Hepatocyte (in vitro differentiated cells): ENCODE data around the gene B4GALT5. TPM values are rescaled to one million over a fixed set of nuclear protein-coding genes. Genes with fewer than 3 reads are reported as not detected.
"Not testable (repeated sequence)": the region's sequence is repeated elsewhere in the genome, so short reads cannot be mapped to it uniquely, and the experiment has no call there.

Experiments used
- DNase-seq: peaks from one replicate; pipeline ENCODE4 v3.0.0-alpha.2; 2016; ENCODE audit warnings: low spot score
- H2AFZ ChIP-seq: fragments of 200-600 bp; sonication (generic); 2 replicates; pipeline ENCODE4 v1.6.0; 2016; ENCODE audit warnings: antibody characterized with exemption, mild to moderate bottlenecking
- H3K27ac ChIP-seq: fragments of 200-600 bp; sonication (generic); 2 replicates; pipeline ENCODE4 v1.5.1; 2016; ENCODE audit warnings: mild to moderate bottlenecking
- H3K27me3 ChIP-seq: fragments of 200-600 bp; sonication (generic); 2 replicates; pipeline ENCODE4 v1.6.1; 2016
- H3K36me3 ChIP-seq: fragments of 200-600 bp; sonication (generic); replicated peaks from 2 replicates; pipeline ENCODE4 v1.5.1; 2016; ENCODE audit warnings: low read depth; ENCODE audit not compliant: insufficient read depth
- H3K4me1 ChIP-seq: fragments of 200-600 bp; sonication (generic); 2 replicates; pipeline ENCODE4 v1.5.1; 2016; ENCODE audit warnings: mild to moderate bottlenecking, moderate library complexity; ENCODE audit not compliant: insufficient read depth
- H3K4me2 ChIP-seq: fragments of 200-600 bp; sonication (generic); 2 replicates; pipeline ENCODE4 v1.6.0; 2016
- H3K4me3 ChIP-seq: fragments of 200-600 bp; sonication (generic); 2 replicates; pipeline ENCODE4 v1.5.1; 2016; ENCODE audit warnings: mild to moderate bottlenecking
- H3K79me2 ChIP-seq: fragments of 200-600 bp; sonication (generic); 2 replicates; pipeline ENCODE4 v1.6.0; 2017; ENCODE audit warnings: mild to moderate bottlenecking
- H3K9me2 ChIP-seq: fragments of 200-600 bp; sonication (generic); replicated peaks from 2 replicates; pipeline ENCODE4 v1.6.0; 2017; ENCODE audit warnings: mild to moderate bottlenecking; ENCODE audit not compliant: insufficient read depth
- H3K9me3 ChIP-seq: fragments of 200-600 bp; sonication (generic); 2 replicates; pipeline ENCODE4 v1.5.1; 2016; ENCODE audit warnings: low read depth, mild to moderate bottlenecking
- H4K20me1 ChIP-seq: fragments of 200-600 bp; sonication (generic); 2 replicates; pipeline ENCODE4 v1.6.0; 2016; ENCODE audit warnings: mild to moderate bottlenecking; ENCODE audit not compliant: insufficient read depth, poor library complexity, severe bottlenecking
- EZH2 ChIP-seq: fragments of 200-600 bp; sonication (generic); IDR thresholded peaks from 2 replicates; pipeline ENCODE4 v1.6.1; 2016; ENCODE audit warnings: antibody characterized with exemption, mild to moderate bottlenecking, borderline replicate concordance
- EZH2phosphoT487 ChIP-seq: fragments of 200-600 bp; sonication (generic); IDR thresholded peaks from one replicate; pipeline ENCODE4 v1.6.1; 2018; ENCODE audit warnings: antibody characterized with exemption, mild to moderate bottlenecking, low read depth, moderate library complexity; ENCODE audit not compliant: unreplicated experiment, severe bottlenecking
- WGBS: methylation state at CpG from one replicate; pipeline ENCODE4 v1.1.6; 2016; ENCODE audit warnings: low lambda C conversion rate; ENCODE audit errors: missing lambda C conversion rate; 5-methylcytosine and 5-hydroxymethylcytosine counted together
- polyA plus RNA-seq: library from polyadenylated mRNA; unstranded; fragments of >200 nt; fragmentation: Nextera tagmentation; extraction: Ambion mirVana; gene quantifications from 2 replicates; pipeline ENCODE4 v1.2.1, GENCODE V29; 2016
- total RNA-seq: library from RNA; depleted of rRNA; stranded (reverse); fragments of >200 nt; gene quantifications from 2 replicates; pipeline ENCODE4 v1.2.3, GENCODE V29; 2014
- TF ChIP-seq, protein P1 (sequence below): fragments of 200-600 bp; sonication (generic); IDR thresholded peaks from 2 replicates; pipeline ENCODE4 v1.5.1; 2016; ENCODE audit warnings: antibody characterized with exemption, mild to moderate bottlenecking; ENCODE audit not compliant: poor library complexity

The B4GALT5 gene, protein sequence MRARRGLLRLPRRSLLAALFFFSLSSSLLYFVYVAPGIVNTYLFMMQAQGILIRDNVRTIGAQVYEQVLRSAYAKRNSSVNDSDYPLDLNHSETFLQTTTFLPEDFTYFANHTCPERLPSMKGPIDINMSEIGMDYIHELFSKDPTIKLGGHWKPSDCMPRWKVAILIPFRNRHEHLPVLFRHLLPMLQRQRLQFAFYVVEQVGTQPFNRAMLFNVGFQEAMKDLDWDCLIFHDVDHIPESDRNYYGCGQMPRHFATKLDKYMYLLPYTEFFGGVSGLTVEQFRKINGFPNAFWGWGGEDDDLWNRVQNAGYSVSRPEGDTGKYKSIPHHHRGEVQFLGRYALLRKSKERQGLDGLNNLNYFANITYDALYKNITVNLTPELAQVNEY
- total RNA-seq: 41.8 and 42.5 TPM in 2 replicates
- polyA plus RNA-seq: 12.0 and 12.9 TPM in 2 replicates

DNA sequence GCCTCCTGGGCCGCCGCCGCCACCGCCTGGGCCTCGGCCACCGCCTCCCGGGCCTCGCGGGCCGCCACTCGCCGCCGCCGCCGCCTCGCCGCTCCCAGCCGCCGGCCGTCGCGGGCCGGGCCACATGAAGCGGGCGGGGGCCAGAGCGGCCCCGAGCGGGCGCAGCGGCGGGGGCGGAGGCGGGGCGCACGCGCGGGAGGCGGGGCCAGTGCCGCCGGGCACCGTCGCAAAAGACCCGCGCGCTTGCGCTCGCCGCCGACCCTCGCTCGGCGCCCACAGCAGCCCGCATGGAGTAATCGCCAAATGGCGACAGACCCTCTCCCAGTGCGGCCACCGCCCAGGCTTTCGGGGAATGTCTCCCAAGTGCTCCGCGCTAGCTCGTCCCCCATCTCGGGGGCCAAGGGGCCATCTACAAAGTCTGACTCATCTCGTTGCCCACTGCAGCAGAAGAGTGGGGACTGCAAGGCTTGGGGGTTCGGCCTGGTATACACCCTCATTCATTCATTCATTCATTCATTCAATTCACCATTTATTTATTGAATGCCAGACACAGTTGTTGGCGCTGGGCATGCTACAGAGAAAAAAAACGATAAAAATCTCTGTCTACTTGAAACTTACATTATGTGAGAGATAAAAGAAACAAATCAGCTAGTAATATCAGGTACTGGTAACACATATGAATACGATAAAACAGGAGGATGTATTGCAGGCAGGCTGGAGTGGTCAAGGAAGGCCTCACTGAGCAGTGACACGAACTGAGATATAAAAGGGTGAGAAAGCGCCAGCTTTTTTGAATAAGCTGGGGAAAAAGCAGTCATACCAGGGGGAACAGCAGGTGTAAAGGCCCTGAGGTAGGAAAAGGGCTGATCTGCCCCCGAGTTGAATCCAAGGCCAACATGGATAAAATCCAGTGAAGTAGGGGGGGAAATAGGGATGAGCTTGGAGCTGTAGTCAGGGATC lies at the start of gene B4GALT5:
Gene B4GALT5 (minus strand): TSS at position 126 of the 960 bp plus-strand sequence. CDS start 188 bp downstream, outside the sequence.
- H3K79me2 ChIP-seq: peaks cover 51% of the 10 kb centered on the region
- no peaks in the 10 kb centered on the region for H3K36me3 ChIP-seq
- peak within 1 kb of the TSS; percentile 96 for H3K27ac ChIP-seq
- 11% methylated on average over 41 of the region's 70 CpGs for WGBS
- H3K9me3 ChIP-seq: no peaks in the 10 kb centered on the region
- peaks cover 31% of the 10 kb centered on the region for H4K20me1 ChIP-seq
- H2AFZ ChIP-seq: peak within 1 kb of the TSS; percentile 55
- H3K27me3 ChIP-seq: no peaks in the 10 kb centered on the region
- H3K9me2 ChIP-seq: no peaks in the 10 kb centered on the region
- TF ChIP-seq EZH2phosphoT487 (no peak), EZH2 (no peak)
- TF ChIP-seq, protein P1, sequence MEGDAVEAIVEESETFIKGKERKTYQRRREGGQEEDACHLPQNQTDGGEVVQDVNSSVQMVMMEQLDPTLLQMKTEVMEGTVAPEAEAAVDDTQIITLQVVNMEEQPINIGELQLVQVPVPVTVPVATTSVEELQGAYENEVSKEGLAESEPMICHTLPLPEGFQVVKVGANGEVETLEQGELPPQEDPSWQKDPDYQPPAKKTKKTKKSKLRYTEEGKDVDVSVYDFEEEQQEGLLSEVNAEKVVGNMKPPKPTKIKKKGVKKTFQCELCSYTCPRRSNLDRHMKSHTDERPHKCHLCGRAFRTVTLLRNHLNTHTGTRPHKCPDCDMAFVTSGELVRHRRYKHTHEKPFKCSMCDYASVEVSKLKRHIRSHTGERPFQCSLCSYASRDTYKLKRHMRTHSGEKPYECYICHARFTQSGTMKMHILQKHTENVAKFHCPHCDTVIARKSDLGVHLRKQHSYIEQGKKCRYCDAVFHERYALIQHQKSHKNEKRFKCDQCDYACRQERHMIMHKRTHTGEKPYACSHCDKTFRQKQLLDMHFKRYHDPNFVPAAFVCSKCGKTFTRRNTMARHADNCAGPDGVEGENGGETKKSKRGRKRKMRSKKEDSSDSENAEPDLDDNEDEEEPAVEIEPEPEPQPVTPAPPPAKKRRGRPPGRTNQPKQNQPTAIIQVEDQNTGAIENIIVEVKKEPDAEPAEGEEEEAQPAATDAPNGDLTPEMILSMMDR: no peak
- peak; percentile 91 for DNase-seq
- H3K4me3 ChIP-seq: peak within 1 kb of the TSS; percentile 92
- H3K4me1 ChIP-seq: peaks cover 21% of the 10 kb centered on the region
- peak within 1 kb of the TSS; percentile 85 for H3K4me2 ChIP-seq

DNA sequence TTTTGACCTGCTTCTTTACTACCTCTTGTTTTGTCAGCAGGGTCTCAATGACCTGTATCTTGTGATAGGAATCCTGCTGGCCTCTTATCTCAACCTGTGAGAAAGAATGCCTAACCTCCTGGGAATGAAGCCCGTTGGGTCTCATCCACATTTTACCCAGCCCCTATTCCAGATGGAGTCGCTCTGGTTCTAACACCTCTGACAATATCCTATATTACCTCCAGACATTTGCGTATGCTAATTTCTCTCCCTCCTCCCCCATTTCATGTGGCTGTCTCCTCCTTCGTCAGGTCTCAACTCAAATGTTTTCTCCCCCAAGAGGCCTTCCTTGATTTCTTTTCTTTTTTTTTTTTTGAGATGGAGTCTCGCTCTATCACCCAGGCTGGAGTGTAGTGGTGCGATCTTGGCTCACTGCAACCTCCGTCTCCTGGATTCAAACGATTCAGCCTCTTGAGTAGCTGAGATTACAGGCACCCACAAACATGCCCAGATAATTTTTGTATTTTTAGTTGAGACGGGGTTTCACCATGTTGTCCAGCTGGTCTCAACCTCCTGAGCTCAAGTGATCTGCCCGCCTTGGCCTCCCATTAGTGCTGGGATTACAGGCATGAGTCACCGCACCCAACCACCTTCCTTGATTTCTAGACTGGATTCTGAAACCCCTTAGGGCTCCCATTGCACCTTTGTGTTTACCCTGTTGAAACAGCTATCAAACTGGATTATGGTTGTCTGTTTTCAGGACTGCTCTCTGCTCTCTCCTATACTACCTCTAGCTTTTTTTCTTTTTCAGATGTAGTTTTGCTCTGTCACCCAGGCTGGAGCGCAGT lies 49.5 kb upstream of the B4GALT5 start:
- H3K36me3 ChIP-seq: no peaks in the 10 kb centered on the region
- WGBS: 63% methylated on average over 12 of the region's 12 CpGs
- TF ChIP-seq EZH2 (no peak), EZH2phosphoT487 (no peak)
- TF ChIP-seq, protein P1: no peak
- H3K9me2 ChIP-seq: no peaks in the 10 kb centered on the region
- no peaks in the 10 kb centered on the region for H4K20me1 ChIP-seq
- H2AFZ ChIP-seq: no peak overlapping the region
- peak overlapping the region; percentile 80 for H3K27ac ChIP-seq
- H3K9me3 ChIP-seq: no peaks in the 10 kb centered on the region
- H3K4me3 ChIP-seq: no peak overlapping the region
- H3K79me2 ChIP-seq: no peaks in the 10 kb centered on the region
- H3K4me1 ChIP-seq: peaks cover 15% of the 10 kb centered on the region
- DNase-seq: peak; percentile 51
- H3K27me3 ChIP-seq: no peaks in the 10 kb centered on the region
- H3K4me2 ChIP-seq: no peak overlapping the region

DNA sequence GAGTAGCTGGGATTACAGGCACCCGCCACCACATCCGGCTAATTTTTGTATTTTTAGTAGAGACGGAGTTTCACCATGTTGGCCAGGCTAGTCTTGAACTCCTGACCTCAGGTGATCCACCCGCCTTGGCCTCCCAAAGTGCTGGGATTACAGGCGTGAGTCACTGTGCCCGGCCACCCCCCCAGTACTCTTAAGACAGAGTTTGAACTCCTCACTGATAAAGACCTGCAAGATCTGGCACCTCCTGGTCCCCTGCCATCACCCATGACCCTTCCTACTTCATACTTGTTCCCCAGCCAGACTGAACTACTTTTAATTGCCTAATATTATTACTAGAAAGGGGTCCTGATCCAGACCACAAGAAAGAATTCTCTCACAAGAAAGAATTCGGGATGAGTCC lies 48.2 kb upstream of the B4GALT5 start:
- H4K20me1 ChIP-seq, H3K27ac ChIP-seq, H2AFZ ChIP-seq, DNase-seq, H3K36me3 ChIP-seq, H3K27me3 ChIP-seq, H3K4me2 ChIP-seq, H3K9me3 ChIP-seq, H3K79me2 ChIP-seq, H3K4me3 ChIP-seq, H3K9me2 ChIP-seq: not testable (repeated sequence)
- WGBS: 83% methylated on average over 7 of the region's 7 CpGs
- peaks cover 11% of the 10 kb centered on the region for H3K4me1 ChIP-seq
